GM18499 (cell line): ENCODE results near the gene EVA1A.

Experiments
- ATAC-seq: cut with Tn5 transposase; IDR thresholded peaks from one replicate; pipeline ENCODE4 v1.9.1; 2021; ENCODE audit warnings: moderate number of reproducible peaks; ENCODE audit not compliant: insufficient read depth, unreplicated experiment

The EVA1A gene

DNA sequence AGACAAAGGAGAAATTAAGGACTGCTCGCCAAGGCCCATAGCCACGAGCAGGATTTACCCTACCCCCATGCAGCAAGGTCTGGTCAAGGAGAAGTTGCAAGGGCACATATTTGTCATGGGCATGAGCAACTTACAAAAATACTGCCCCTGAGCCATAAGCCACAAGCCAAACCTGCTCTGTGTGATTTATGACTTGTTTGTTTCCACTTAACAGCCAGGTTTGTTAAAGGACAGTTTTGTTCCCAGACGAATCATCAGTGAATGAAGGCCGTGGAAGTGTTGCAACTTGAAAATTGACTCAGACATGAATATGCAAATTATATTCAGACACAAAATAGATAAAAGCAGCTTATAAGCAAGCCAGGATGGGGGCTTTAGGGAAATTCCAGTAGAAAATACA, 31.3 kb upstream of the EVA1A start:
- no peak for ATAC-seq

DNA sequence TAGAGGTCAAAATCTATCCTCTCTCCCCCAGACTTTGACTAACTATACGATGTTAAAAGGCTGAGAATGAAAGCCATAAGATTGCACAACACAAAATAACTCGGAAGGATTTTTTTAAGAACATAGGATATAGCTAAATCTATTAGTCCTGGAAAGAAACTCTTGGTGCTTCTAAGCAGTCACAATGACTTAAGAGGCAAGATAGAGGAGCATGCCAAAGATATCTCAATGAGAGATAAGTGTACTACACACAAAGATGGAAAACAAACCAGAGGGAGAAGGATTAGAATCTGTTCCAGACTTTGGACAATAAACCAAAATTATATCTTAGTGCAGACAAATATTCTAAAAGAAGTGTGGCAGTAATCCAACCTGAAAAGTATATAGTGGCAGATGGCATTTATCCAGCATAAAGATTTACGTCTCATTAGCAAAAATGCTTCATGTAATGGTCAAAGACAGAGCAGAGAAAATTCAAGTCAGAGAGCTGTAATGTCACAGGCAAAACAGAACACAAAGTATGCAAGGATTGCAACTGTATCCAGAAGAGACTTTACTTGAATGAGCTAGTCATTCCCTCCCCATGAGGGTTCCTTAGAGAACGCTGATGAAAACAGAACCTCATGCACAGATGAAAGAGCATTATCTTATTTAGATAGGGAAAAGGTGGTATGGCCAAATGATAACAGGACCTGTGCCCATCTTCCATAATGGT, 28.8 kb upstream of the EVA1A start:
- ATAC-seq: no peak

DNA sequence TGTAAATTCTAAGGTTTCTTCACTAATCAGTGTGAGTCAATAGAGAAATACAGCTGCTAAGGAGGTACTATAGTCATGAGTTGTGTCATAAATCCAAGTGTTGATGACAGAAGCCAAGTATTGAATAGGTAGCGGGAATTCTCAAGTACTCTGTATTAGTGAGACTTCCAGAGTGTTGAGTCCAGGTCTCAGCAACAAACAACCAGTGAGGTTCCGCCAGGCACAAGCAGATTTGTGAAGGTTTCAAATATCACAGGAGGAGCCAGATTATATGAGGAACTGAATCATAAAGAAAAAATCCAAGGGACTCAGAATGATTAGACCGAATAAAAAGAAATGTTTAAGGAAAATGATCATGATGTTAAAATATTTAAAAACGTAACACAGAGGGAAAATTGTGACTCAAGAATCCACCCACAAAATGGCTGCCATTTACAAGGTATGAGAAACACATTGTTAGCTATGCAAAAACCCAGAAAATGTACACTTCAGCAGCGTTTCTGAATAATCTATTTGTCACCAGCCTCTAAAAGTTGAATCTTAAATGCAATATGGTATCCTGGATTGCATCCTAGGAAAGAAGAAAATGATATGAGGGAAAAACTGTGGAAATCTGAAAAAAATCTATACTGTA, 27.3 kb upstream of the EVA1A start:
- no peak for ATAC-seq

DNA sequence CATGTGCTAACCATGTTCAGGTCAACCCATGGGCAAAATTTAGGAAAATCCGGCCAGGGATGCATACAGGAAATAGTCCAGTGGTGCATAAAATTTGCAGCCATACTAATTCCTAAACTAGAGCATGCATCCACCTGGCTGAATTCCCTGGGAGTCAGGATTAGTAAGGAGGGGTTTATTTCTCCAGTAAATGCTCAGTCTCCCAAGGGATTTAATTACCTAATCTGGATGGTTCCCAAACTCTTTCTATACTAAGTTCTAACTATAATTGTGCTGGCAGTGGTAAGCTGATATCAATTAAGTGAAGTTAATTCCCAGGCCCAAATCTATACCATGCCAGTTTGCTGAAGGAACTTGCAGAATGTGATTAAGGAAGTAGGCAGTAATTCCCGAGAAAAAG, 26.2 kb upstream of the EVA1A start:
- no peak for ATAC-seq

DNA sequence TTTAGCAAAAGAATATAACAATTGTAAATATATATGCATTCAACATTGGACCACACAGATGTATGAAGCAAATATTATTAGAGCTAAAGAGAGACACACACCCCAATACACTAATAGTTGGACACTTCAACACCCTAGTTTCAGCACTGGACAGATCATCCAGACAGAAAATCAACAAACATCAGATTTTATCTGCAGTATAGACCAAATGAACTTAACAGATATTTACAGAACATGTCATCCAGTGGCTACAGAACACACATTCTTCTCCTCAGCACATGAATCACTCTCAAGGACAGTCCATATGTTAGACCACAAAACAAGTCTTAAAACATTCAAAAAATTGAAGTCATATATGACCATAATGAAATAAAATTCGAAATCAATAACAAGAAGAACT, 22.1 kb upstream of the EVA1A start:
- ATAC-seq: no peak

DNA sequence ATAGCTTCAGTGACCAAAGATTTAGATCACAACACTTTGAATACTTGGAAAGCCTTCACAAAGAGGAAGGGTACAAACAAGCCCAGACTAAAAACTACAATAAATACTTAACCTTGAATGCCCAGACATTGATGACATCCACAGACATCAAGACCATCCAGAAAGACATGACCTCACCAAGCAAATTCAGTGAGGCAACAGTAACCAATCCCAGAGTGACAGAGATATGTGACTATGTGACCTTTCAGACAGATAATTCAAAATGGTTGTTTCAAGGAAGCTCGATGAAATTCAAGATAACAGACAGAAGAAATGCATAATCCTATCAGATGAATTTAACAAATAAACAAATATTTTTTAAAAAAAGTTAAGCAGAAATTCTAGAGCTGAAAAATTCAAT, 19.9 kb upstream of the EVA1A start:
- ATAC-seq: no peak

DNA sequence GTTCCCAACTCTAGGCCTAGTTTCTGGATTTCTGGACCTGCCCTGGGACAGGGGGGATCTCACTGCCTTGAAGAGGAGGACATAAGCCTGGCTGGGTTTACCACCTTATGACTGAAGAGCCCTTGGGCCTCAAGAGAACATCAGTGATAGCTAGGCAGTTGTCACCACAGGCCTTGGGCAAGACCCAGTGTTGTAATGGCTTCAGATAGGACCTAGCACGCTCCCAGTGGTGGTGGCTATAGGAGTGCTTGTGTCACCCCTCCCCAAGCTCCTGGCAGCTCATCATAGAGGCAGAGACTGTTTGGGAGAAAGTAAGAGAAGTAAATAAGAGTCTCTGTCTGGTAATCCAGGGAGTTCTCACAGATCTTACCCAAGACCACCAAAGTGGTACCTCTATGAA, 19.4 kb upstream of the EVA1A start:
- no peak for ATAC-seq

DNA sequence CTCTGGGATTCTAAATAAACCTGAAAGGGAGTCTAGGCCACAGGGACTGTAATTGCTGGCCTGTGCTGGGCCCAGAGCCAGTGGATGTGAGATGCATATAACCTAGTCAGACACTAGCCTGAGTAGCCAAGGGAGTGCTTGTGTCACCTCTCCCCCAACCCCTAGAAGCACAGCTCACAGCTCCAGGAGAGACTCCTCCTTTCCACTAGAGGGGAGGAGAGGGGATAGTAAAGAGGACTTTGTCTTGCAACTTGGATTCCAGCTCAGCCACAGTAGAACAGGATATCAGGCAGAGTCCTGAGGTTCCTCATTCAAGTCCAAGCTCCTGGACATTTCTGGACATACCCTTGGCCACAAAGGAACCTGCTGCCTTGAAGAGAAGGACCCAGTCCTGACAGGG, 18.4 kb upstream of the EVA1A start:
- ATAC-seq: no peak

DNA sequence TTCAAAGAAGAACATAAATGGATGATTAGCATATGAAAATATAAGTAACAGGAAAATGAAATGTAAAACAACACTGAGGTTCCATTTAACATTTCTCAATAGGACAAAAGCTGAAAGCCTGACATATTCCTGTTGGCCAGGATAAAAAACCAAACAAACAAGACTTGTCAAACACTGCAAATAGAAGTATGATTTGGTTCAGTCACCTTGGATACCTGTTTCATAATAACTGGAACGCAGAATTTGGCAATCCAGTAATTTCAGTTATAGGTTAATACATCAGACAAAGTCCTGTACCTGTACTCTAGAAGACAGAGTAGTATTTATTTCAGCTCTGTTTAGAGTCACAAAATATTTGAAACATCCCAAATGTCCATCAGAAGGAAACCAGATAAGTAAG, 16.5 kb upstream of the EVA1A start:
- no peak for ATAC-seq

DNA sequence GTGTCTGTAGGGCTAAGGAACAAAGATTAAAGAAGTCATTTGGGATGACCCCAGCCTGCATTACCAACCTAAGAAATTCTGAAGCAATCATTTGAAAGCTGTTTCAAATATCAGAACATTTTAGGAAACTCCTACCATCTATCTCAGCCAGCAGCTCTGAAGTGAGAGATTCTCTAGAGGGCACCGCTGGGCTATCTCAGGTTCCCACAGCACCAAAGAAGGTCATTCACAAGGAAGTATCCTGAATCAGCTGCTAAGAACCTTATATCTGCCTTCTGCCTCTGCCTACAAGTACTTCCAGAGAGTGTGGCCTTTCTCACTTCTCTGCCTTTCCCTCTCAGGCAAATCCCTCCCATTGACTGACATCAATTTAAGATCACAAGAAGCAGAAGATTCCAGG, 13.4 kb upstream of the EVA1A start:
- no peak for ATAC-seq

DNA sequence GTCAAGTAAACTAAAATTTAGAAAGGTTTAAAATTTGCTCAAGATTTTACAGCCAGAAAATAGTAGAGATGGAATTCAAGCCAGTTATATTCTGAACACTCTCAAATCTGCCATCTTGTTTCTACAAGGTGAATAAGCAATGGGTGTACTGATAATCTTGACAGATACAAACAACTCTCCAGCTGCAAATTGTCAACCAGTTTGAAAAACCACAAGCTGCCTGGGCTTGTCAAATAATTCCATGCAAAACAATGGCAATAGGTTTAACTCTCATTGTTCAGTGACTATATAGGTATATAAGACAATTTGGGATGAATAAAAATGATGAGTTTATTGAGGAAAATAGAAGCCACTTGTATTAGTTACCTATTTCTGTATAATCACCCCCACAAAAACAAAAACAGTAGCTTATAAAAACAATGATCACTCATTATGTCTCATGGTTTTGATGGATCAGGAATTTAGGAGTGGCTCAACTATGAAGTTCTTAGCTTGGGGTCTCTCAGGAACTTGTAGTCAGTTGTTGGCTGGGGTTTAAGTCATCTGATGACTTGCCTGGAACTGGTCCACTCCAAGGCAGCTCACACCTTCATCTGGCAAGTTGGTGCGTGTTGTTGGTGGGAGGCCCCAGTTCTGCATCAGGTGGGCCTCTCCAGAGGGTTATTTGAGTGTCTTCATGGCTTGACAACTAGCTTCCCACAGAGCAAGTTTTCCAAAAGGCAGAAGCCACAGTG, 12.6 kb upstream of the EVA1A start:
- no peak for ATAC-seq

DNA sequence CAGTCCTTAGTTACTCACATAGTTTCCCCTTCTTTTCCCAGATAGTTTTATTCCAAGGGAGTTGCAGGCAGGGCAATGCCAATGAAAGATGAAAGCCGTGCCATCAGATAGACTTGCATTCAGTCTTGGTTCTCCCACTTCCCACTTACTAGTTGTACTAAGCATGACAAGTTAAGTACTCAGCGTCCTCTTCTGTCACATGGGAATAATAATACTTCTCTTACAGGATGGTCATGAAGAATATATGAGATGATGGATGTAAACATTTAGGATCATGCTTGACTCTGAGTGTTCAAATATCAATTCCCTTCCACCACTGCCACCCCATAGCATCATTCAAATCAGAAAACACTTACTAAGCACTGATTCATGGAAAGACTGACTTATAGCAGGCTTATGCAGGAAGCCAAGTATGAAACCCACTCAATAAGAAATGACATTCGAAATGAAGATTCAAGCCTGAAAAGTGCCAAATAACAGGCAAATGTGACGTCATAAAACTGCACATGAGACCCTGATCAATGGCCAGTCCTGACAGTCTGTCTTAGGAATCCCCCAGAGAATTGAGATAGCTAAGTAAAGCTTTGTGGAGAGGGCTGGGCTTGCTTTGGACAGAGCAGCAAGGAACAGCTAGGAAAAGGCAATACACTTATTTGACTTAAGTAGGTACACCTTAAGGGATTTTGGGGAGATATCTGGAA, 11.1 kb upstream of the EVA1A start:
- no peak for ATAC-seq

DNA sequence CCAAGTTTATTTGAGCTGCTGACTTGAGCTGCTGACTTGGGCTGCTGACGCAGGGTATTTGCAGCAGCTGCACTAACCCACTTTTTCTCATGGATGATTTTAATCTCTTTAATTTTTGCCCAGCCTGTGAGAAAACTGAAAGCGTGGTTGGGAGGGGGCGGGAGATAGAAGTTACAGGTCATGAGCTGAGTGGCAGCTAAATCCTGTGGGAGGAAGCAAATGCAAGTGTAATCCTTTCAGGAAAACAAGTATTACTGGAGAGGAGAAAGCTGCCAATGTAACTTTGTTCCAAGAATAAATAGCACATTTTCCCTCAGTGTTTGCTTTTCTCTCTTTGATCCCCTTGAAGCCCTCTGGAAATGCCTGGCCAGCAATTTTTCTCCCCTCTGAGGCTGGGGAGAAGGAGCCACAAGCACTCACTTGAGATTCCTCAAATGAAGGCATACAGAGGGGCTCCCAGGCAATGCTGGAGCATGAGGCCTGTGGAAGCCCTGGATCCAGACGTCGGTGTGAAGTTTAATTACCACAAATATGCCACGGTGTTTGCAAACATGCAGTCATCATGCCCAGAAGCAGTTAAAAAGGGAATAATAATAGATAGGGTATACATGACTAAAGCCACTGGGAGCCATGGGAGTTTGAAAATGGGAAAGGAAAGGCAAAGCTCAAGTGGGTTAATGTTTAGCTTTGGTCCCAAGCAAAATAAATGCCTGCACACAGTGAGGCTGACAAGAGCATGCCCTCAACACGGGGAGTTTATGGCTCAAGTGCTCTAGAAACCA, 10.4 kb upstream of the EVA1A start:
- ATAC-seq: no peak

DNA sequence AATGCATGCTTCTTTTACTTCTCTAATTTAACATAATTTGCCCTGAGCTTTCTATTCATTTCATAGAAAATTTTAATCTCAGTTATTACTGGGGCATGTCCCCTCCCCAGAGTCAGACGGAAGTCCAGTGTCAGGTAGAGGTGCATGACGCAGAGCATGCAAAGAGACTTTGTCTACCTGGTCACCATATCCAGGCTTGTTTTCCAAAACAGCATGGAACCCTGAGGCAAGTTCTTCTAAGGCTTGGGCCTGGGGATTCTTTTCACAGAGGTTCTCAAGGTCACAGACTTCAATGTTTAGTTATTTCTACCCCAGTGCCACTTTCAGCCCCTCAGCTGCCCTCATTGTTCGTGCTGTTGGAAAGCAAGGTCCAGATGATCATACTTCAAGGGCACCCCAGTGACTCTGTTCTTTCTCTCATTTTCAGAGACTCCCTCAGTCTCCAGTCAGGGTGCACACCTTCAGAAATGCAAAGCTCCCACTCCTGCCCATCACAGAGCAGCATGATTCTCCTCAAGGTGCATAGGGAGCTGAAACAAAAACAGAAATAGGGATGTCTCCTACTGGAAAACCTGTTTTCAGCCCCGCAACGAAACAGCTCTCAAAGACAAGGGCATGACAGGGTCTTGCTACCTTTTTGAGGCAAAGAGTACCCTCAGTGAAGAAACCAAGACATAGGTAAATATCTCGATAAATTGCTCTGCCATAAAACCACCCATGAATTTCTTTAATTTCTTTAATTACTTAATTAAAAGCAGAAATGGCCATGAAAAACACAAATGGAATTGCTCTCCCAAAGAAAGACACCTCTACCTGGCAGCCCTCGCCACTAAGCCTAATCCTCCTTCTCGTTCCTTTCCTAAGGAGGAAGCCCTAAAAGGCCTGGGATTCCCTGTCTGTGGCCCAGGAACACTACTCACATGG, 9.5 kb upstream of the EVA1A start:
- ATAC-seq: no peak

DNA sequence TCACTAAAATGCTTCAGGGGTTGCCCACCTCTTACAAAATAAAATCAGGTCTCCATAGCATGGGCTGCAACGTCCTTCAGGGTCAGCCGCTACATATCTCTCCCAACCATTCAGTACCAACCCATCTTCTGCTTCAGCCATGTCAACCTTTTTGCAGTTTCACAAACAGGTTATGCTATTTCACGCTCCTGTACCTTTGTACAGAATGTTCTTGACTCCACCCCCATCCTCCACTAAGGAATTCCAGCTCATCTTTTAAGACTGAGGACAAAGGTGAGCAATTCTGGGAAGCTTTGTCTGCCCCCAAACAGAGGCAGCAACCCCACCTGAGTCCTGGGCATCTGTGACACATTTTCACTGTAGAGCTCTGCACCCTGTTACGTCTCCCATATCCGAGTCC, 8.8 kb upstream of the EVA1A start:
- no peak for ATAC-seq

DNA sequence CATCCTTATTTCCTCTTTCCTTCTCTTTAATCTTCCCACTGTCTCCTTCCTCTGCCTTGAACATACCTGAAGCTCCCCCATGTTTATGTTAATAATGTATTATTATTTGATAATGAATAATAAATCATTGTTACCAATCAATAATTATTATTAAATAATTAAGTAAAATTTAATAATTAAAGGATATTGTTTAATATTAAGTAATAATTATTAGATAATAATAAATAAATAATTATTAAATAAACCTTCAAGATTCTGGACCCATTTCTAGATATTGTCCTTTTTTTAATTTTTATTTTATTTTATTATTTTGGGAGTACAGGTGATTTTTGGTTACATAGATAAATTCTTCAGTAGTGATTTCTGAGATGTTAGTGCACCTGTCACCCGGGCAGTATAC, 7.4 kb upstream of the EVA1A start:
- no peak for ATAC-seq

DNA sequence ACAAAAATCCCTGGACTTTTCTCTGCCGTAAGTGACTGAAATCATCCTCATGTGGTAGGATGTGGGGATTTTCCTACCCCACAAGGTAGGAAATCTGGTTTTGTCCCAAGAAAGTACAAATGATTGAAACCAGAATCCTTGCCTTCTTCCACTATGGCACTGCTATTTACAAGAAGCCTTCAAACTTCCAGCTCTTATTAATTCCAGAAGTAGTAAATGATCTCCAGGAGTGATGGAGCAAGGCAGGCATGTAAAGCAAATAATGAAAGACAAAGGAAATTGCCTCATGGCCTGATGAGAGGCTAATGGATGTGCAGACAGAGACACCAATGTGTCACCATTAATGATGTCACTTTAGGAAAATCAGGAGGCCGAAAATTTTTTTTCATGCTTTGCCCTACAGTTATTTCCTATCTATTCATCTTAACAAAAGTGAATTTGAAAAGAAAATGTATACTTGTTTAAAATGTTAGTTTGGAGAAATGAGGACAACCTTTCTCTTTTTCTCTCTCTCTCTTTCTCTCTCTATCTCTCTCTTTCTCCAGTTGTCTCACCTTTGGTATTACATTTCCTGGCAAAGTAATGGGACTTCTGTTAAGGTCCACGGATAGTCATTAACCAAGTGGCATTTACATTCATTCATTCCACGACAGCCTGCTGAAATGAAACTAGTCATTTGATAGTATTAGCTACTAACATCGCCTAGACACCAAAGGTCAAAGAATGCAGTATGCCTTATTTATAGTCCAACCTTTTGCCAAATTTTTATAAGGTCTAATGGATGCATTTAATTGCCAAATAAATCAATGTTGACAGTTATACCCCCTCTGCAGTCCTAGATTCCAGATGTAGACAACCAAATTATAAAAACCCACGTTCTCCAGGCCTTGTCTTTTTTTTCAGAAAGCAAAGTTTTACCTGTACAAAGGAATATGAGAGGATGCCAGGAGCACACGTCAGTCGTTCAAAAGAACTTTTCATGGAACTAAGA, 5.0 kb upstream of the EVA1A start:
- no peak for ATAC-seq

DNA sequence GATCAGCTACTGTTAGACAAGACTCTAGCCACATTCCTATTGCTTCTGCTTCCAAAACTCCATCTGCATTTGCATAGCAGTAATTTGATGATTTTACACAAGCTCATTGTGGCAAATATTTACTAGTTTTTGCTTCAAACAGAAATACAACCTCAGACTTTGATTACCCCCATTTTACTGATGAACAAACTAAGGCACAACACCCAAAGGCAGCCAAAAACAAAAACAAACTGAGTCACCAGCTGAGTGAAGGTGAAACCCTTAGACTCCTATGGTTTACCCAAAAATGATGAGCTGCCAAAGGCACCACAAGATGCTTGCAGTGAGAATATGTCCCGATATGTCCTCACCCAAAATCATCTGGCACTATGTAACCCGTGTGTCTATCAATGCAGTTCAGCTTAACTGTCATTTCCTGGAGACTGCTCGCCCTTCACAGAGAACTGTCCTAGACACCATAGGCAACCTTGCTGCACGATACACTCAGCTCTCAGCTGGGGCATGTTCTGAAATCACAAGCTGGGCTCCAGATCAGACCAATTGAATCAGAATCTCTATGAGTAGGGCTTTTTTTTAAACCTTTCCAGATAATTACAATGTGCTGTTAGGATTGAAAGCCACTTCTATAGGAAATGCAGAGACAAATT, 4.1 kb upstream of the EVA1A start:
- no peak for ATAC-seq
